ENCODE measurements around the gene HAGHL. TPM values are rescaled to one million over a fixed set of nuclear protein-coding genes. Genes with fewer than 3 reads are reported as not detected.
"Not testable (repeated sequence)": the region's sequence is repeated elsewhere in the genome, so short reads cannot be mapped to it uniquely, and the experiment has no call there.

The HAGHL gene
- total RNA-seq, 2 donors from 2014 or later: 9.8 to 12.5 TPM

GRCh38 chr16:706189-707061 lies 20.5 kb upstream of the HAGHL start:
- Mint-ChIP-seq H3K27ac (no peak overlapping the region), H3K27me3 (peaks cover 48% of the 10 kb centered on the region)
- H3K9me3 ChIP-seq (ENCODE audit: control insufficient read depth, low read length, poor library complexity, severe bottlenecking): no peaks in the 10 kb centered on the region

GRCh38 chr16:707062-707538 lies 19.8 kb upstream of the HAGHL start:
- H3K9me3 ChIP-seq (ENCODE audit: control insufficient read depth, low read length, poor library complexity, severe bottlenecking): no peaks in the 10 kb centered on the region
- no peak for DNase-seq
- ATAC-seq: no peak
- Mint-ChIP-seq H3K36me3 (ENCODE audit: low read depth) (peaks cover 2% of the 10 kb centered on the region), H3K27me3 (peaks cover 47% of the 10 kb centered on the region), H3K4me1 (peaks cover 9% of the 10 kb centered on the region), H3K27ac (no peak overlapping the region), H3K4me3 (no peak overlapping the region)

More at GRCh38 chr16:706189-707061, 20.5 kb upstream of the HAGHL start:
- H3K4me3 Mint-ChIP-seq: peak overlapping the region; percentile 41
- H3K36me3 Mint-ChIP-seq (ENCODE audit: low read depth): peaks cover 2% of the 10 kb centered on the region
- no peak for DNase-seq
- peaks cover 9% of the 10 kb centered on the region for H3K4me1 Mint-ChIP-seq
- ATAC-seq: peak; percentile 30

- Mint-ChIP-seq H3K4me3 (no peak overlapping the region), H3K4me1 (peaks cover 7% of the 10 kb centered on the region), H3K36me3 (ENCODE audit: low read depth) (peaks cover 2% of the 10 kb centered on the region), H3K27me3 (peaks cover 38% of the 10 kb centered on the region), H3K27ac (no peak overlapping the region)
- H3K9me3 ChIP-seq (ENCODE audit: control insufficient read depth, low read length, poor library complexity, severe bottlenecking): no peaks in the 10 kb centered on the region
- ATAC-seq (no peak), DNase-seq (no peak)
Measured at GRCh38 chr16:708019-708418, 18.9 kb upstream of the HAGHL start.

- Mint-ChIP-seq H3K36me3 (ENCODE audit: low read depth) (peaks cover 2% of the 10 kb centered on the region), H3K27me3 (peaks cover 36% of the 10 kb centered on the region), H3K4me1 (peaks cover 7% of the 10 kb centered on the region), H3K4me3 (no peak overlapping the region), H3K27ac (no peak overlapping the region)
- H3K9me3 ChIP-seq (ENCODE audit: control insufficient read depth, low read length, poor library complexity, severe bottlenecking): no peaks in the 10 kb centered on the region
- DNase-seq: no peak
- no peak for ATAC-seq
Measured at GRCh38 chr16:708959-709358, 17.9 kb upstream of the HAGHL start.

GRCh38 chr16:709566-710499 lies 17.1 kb upstream of the HAGHL start:
- ATAC-seq (no peak), DNase-seq (no peak)
- no peak overlapping the region for H3K4me3 Mint-ChIP-seq
- peaks cover 10% of the 10 kb centered on the region for H3K4me1 Mint-ChIP-seq
- no peaks in the 10 kb centered on the region for H3K9me3 ChIP-seq (ENCODE audit: control insufficient read depth, low read length, poor library complexity, severe bottlenecking)
- peaks cover 30% of the 10 kb centered on the region for H3K27me3 Mint-ChIP-seq
- H3K36me3 Mint-ChIP-seq (ENCODE audit: low read depth): peaks cover 2% of the 10 kb centered on the region
- no peak overlapping the region for H3K27ac Mint-ChIP-seq

GRCh38 chr16:710500-711075 lies 16.3 kb upstream of the HAGHL start:
- Mint-ChIP-seq H3K4me1 (peaks cover 10% of the 10 kb centered on the region), H3K27ac (no peak overlapping the region), H3K4me3 (no peak overlapping the region), H3K36me3 (ENCODE audit: low read depth) (peaks cover 2% of the 10 kb centered on the region), H3K27me3 (peaks cover 30% of the 10 kb centered on the region)
- no peaks in the 10 kb centered on the region for H3K9me3 ChIP-seq (ENCODE audit: control insufficient read depth, low read length, poor library complexity, severe bottlenecking)
- ATAC-seq (no peak), DNase-seq (no peak)

- Mint-ChIP-seq H3K27ac (no peak overlapping the region), H3K4me3 (no peak overlapping the region), H3K4me1 (peaks cover 12% of the 10 kb centered on the region), H3K27me3 (peaks cover 31% of the 10 kb centered on the region), H3K36me3 (ENCODE audit: low read depth) (peaks cover 2% of the 10 kb centered on the region)
- ATAC-seq: no peak
- no peaks in the 10 kb centered on the region for H3K9me3 ChIP-seq (ENCODE audit: control insufficient read depth, low read length, poor library complexity, severe bottlenecking)
- no peak for DNase-seq
Measured at GRCh38 chr16:711084-711483, 15.8 kb upstream of the HAGHL start.

- ATAC-seq: peak; percentile 63
- no peak overlapping the region for H3K27ac Mint-ChIP-seq
- peaks cover 13% of the 10 kb centered on the region for H3K4me1 Mint-ChIP-seq
- peaks cover 2% of the 10 kb centered on the region for H3K36me3 Mint-ChIP-seq (ENCODE audit: low read depth)
- H3K9me3 ChIP-seq (ENCODE audit: control insufficient read depth, low read length, poor library complexity, severe bottlenecking): no peaks in the 10 kb centered on the region
- no peak overlapping the region for H3K4me3 Mint-ChIP-seq
- DNase-seq: peak; percentile 67 to 78 (median 78)
- H3K27me3 Mint-ChIP-seq: peaks cover 31% of the 10 kb centered on the region
Measured at GRCh38 chr16:711548-712320, 15.2 kb upstream of the HAGHL start.

- H3K36me3 Mint-ChIP-seq (ENCODE audit: low read depth); DNase-seq; H3K9me3 ChIP-seq (ENCODE audit: control insufficient read depth, low read length, poor library complexity, severe bottlenecking); ATAC-seq; H3K27ac Mint-ChIP-seq; H3K4me3 Mint-ChIP-seq: not testable (repeated sequence)
- peaks cover 22% of the 10 kb centered on the region for H3K27me3 Mint-ChIP-seq
- peaks cover 13% of the 10 kb centered on the region for H3K4me1 Mint-ChIP-seq
Measured at GRCh38 chr16:712740-713250, 14.1 kb upstream of the HAGHL start.

GRCh38 chr16:714079-714478 lies 12.8 kb upstream of the HAGHL start:
- no peaks in the 10 kb centered on the region for H3K36me3 Mint-ChIP-seq (ENCODE audit: low read depth)
- peaks cover 12% of the 10 kb centered on the region for H3K4me1 Mint-ChIP-seq
- no peaks in the 10 kb centered on the region for H3K9me3 ChIP-seq (ENCODE audit: control insufficient read depth, low read length, poor library complexity, severe bottlenecking)
- H3K4me3 Mint-ChIP-seq: no peak overlapping the region
- ATAC-seq (no peak), DNase-seq (no peak)
- peaks cover 12% of the 10 kb centered on the region for H3K27me3 Mint-ChIP-seq
- no peak overlapping the region for H3K27ac Mint-ChIP-seq

GRCh38 chr16:714558-715476 lies 12.1 kb upstream of the HAGHL start, which contains the start of gene METRN:
METRN (plus strand) TSS chr16:715118; CDS start chr16:715290, 172 bp downstream.
- ATAC-seq (peak; percentile 93), DNase-seq (peak; percentile 83 to 91 (median 85))
- Mint-ChIP-seq H3K4me1 (peaks cover 16% of the 10 kb centered on the region), H3K27me3 (peaks cover 11% of the 10 kb centered on the region), H3K27ac (no peak within 1 kb of the TSS), H3K4me3 (peak within 1 kb of the TSS; percentile 50), H3K36me3 (ENCODE audit: low read depth) (no peaks in the 10 kb centered on the region)
- H3K9me3 ChIP-seq (ENCODE audit: control insufficient read depth, low read length, poor library complexity, severe bottlenecking): no peaks in the 10 kb centered on the region

Measured in T-helper 17 cell (primary cell).